GM12878 (cell line): Measurements from ENCODE around the gene TMEM259. TPM values are rescaled to one million over a fixed set of nuclear protein-coding genes. Genes with fewer than 3 reads are reported as not detected.

Experiments
- DPF2 ChIP-seq: fragments of 450-650 bp; IDR thresholded peaks from 2 replicates; pipeline ENCODE4 v1.6.1; 2017; ENCODE audit warnings: mild to moderate bottlenecking
- FOS ChIP-seq: IDR thresholded peaks from 3 replicates; pipeline ENCODE4 v1.6.1; 2011; ENCODE audit warnings: borderline replicate concordance; ENCODE audit not compliant: insufficient read length; ENCODE audit errors: extremely low read depth
- NR2C1 ChIP-seq: fragments of 450-650 bp; IDR thresholded peaks from 2 replicates; pipeline ENCODE4 v1.6.1; 2017; ENCODE audit warnings: antibody characterized with exemption, mild to moderate bottlenecking, moderate library complexity
- POLR2AphosphoS5 ChIP-seq: IDR thresholded peaks from 2 replicates; pipeline ENCODE4 v1.6.1; 2011; ENCODE audit warnings: mild to moderate bottlenecking, low read length, inconsistent platforms
- SMAD5 ChIP-seq: IDR thresholded peaks from 2 replicates; pipeline ENCODE4 v1.6.1; 2016; ENCODE audit warnings: antibody characterized with exemption, low read depth
- STAT1 ChIP-seq: fragments of 450-650 bp; conservative IDR thresholded peaks from 2 replicates; pipeline ENCODE4 v1.6.1; 2014; ENCODE audit warnings: antibody characterized with exemption, mild to moderate bottlenecking
- ZBED1 ChIP-seq: IDR thresholded peaks from 2 replicates; pipeline ENCODE4 v1.6.1; 2016; ENCODE audit warnings: borderline replicate concordance
- ZBTB40 ChIP-seq: fragments of 450-650 bp; IDR thresholded peaks from 2 replicates; pipeline ENCODE4 v1.6.1; 2016; ENCODE audit warnings: mild to moderate bottlenecking, moderate library complexity, borderline replicate concordance
- ZNF687 ChIP-seq: fragments of 450-650 bp; IDR thresholded peaks from 2 replicates; pipeline ENCODE4 v1.6.1; 2017; ENCODE audit warnings: mild to moderate bottlenecking, moderate library complexity
- polyA plus RNA-seq, 11 experiments: library from polyadenylated mRNA; depleted of rRNA in 4 of 11; unstranded in 6 of 11; stranded (reverse) in 5 of 11; fragments of >200 nt; fragmentation: Nextera tagmentation in 4 of 11; fragmentation: Illumina TruSeq in 1 of 11; extraction: Ambion mirVana in 4 of 11; extraction: Trizol in 1 of 11; gene quantifications; 1 replicate in 1 of 11; 2 replicates in 10 of 11; pipeline versions ENCODE4 v1.2.1 to v1.2.3, GENCODE V29; 2011 to 2016; ENCODE audit warnings: inconsistent platforms in 2 of 11, missing spikeins in 2 of 11, low read depth in 1 of 11
- total RNA-seq, 4 experiments: library from RNA; depleted of rRNA in 3 of 4; stranded (reverse); fragments of >200 nt in 3 of 4; fragmentation: Illumina TruSeq in 1 of 4; extraction: Trizol in 1 of 4; gene quantifications; 2 replicates each; pipeline versions ENCODE4 v1.2.1 to v1.2.3, GENCODE V29; 2013 to 2021
- TF ChIP-seq, protein P1 (sequence below): fragments of 450-650 bp; IDR thresholded peaks from 2 replicates; pipeline ENCODE4 v1.6.1; 2017; ENCODE audit warnings: mild to moderate bottlenecking, moderate library complexity
- TF ChIP-seq, protein P2 (sequence below): fragments of 450-650 bp; formaldehyde crosslinking; IDR thresholded peaks from 2 replicates; pipeline ENCODE4 v1.4.0; 2022; ENCODE audit warnings: mild to moderate bottlenecking, moderate library complexity
- TF ChIP-seq, protein P3 (sequence below): fragments of 450-650 bp; IDR thresholded peaks from 2 replicates; pipeline ENCODE4 v1.6.1; 2016; ENCODE audit warnings: mild to moderate bottlenecking

The TMEM259 gene
- total and polyA plus RNA-seq, 10 of the 15 experiments (the other 5 are each of a cell fraction or from before 2014, with no cell fraction given), result 0.43 to 184 (median 62.0) TPM

DNA sequence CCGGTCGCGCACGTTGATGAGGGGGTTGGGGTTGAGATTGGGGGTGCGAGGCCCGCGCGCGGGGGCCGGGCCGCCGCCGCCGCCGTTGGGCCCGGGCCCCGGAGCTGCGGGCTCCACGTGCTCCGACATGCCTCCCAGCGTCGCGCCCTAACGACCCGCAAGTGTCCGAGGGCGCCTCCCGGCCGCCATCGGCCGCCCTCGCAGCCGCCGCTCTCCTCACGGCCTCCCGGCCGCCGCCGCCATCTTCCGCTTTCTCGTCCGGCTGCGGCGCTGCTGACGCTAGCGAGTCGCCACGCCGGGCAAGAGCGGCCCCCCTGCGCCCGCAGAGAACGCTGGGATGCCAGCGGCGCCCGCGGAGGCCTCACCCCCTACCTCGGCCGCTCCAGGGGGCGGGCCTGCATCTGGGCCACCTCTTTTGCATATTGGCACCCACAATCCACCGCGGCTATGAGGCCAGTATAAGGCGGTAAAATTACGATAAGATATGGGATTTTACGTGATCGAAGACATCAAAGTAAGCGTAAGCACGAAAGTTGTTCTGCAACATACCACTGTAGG is at the start of gene TMEM259 (continued):
- TF ChIP-seq, protein P1, sequence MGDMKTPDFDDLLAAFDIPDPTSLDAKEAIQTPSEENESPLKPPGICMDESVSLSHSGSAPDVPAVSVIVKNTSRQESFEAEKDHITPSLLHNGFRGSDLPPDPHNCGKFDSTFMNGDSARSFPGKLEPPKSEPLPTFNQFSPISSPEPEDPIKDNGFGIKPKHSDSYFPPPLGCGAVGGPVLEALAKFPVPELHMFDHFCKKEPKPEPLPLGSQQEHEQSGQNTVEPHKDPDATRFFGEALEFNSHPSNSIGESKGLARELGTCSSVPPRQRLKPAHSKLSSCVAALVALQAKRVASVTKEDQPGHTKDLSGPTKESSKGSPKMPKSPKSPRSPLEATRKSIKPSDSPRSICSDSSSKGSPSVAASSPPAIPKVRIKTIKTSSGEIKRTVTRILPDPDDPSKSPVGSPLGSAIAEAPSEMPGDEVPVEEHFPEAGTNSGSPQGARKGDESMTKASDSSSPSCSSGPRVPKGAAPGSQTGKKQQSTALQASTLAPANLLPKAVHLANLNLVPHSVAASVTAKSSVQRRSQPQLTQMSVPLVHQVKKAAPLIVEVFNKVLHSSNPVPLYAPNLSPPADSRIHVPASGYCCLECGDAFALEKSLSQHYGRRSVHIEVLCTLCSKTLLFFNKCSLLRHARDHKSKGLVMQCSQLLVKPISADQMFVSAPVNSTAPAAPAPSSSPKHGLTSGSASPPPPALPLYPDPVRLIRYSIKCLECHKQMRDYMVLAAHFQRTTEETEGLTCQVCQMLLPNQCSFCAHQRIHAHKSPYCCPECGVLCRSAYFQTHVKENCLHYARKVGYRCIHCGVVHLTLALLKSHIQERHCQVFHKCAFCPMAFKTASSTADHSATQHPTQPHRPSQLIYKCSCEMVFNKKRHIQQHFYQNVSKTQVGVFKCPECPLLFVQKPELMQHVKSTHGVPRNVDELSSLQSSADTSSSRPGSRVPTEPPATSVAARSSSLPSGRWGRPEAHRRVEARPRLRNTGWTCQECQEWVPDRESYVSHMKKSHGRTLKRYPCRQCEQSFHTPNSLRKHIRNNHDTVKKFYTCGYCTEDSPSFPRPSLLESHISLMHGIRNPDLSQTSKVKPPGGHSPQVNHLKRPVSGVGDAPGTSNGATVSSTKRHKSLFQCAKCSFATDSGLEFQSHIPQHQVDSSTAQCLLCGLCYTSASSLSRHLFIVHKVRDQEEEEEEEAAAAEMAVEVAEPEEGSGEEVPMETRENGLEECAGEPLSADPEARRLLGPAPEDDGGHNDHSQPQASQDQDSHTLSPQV, result 0 out of 2 replicates have a peak, but pooled peaks have one; percentile 41
- TF ChIP-seq ZBTB40, result no peak
- no peak for TF ChIP-seq SMAD5
- no peak; the same call in 1 of the 2 replicates for TF ChIP-seq NR2C1
- TF ChIP-seq, protein P2, sequence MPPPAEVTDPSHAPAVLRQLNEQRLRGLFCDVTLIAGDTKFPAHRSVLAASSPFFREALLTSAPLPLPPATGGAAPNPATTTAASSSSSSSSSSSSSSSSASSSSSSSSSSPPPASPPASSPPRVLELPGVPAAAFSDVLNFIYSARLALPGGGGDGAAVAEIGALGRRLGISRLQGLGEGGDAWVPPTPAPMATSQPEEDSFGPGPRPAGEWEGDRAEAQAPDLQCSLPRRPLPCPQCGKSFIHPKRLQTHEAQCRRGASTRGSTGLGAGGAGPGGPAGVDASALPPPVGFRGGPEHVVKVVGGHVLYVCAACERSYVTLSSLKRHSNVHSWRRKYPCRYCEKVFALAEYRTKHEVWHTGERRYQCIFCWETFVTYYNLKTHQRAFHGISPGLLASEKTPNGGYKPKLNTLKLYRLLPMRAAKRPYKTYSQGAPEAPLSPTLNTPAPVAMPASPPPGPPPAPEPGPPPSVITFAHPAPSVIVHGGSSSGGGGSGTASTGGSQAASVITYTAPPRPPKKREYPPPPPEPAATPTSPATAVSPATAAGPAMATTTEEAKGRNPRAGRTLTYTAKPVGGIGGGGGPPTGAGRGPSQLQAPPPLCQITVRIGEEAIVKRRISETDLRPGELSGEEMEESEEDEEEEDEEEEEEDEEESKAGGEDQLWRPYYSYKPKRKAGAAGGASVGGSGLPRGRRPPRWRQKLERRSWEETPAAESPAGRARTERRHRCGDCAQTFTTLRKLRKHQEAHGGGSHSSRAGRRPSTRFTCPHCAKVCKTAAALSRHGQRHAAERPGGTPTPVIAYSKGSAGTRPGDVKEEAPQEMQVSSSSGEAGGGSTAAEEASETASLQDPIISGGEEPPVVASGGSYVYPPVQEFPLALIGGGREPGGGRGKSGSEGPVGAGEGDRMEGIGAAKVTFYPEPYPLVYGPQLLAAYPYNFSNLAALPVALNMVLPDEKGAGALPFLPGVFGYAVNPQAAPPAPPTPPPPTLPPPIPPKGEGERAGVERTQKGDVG, result no peak
- TF ChIP-seq FOS, result no peak
- no peak for TF ChIP-seq ZBED1
- TF ChIP-seq, protein P3, sequence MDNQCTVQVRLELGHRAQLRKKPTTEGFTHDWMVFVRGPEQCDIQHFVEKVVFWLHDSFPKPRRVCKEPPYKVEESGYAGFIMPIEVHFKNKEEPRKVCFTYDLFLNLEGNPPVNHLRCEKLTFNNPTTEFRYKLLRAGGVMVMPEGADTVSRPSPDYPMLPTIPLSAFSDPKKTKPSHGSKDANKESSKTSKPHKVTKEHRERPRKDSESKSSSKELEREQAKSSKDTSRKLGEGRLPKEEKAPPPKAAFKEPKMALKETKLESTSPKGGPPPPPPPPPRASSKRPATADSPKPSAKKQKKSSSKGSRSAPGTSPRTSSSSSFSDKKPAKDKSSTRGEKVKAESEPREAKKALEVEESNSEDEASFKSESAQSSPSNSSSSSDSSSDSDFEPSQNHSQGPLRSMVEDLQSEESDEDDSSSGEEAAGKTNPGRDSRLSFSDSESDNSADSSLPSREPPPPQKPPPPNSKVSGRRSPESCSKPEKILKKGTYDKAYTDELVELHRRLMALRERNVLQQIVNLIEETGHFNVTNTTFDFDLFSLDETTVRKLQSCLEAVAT, result no peak
- peak; percentile 77 for TF ChIP-seq DPF2
- TF ChIP-seq ZNF687, result peak; percentile 11; the same call in 1 of the 2 replicates
- no peak for TF ChIP-seq POLR2AphosphoS5
- TF ChIP-seq STAT1, result 0 out of 2 replicates have a peak, but pooled peaks have one; percentile 76
